ENCODE data around the gene CDH4.

CDH4 gene

DNA sequence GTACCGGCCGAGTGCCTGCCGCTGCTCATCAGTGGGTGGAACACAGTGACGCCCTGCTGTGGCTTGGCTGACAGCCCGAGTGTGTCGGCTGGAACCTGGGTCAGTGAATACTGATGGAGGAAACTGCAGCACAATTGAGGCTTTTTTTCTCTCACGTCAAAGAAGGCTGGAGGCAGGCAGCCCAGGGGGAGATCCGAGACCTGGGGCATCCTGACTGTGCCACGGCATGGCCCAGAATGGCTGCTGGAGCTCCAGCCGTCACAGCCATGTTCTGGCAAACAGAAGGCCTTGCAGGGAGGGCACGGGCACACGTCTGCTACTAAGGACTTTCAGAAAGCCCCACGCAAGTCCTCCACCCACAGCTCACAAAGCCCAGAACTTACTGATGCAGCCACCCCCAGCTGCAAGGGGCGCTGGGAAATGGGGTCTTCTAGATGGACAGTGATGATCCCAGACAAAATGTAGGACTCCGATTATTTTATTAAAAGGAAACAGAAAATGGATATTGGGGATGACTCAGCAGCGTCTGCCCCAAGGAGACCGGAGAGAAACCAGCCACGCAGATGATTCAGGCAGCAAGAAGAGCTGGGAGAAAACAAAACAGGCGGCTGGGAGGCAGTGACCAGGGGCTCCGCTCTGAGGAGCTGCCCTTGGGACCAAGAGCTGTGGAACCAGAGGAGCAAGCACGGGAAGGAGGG, 673.6 kb downstream of the CDH4 start:
- Histone ChIP-seq H3K4me2 (ENCODE audit: insufficient read depth, low read length) (no peak overlapping the region), H3K4me1 (ENCODE audit: insufficient read depth, low read length) (no peaks in the 10 kb centered on the region), H3K27me3 (ENCODE audit: insufficient read depth, low read length, poor library complexity) (no peaks in the 10 kb centered on the region), H3K79me2 (ENCODE audit: insufficient read depth, low read length) (no peaks in the 10 kb centered on the region), H2AFZ (ENCODE audit: low read depth, low read length) (no peak overlapping the region), H3K36me3 (ENCODE audit: insufficient read depth, low read length) (no peaks in the 10 kb centered on the region), H4K20me1 (ENCODE audit: insufficient read depth, low read length) (peaks cover 6% of the 10 kb centered on the region; the same call in 1 of the 2 replicates), H3K27ac (ENCODE audit: low read length) (no peak overlapping the region), H3K9me3 (ENCODE audit: insufficient read depth, low read length, severe bottlenecking) (no peaks in the 10 kb centered on the region), H3K4me3 (ENCODE audit: low read depth in 1 of 2, low read length in 2 of 2) (no peak overlapping the region), H3K9ac (ENCODE audit: low read depth, low read length) (no peak overlapping the region)
- DNase-seq (no peak), ATAC-seq (ENCODE audit: insufficient read depth, low read depth) (no peak)
- no peak for TF ChIP-seq CTCF (IDR thresholded peaks at IDR 0.05; ENCODE audit: borderline replicate concordance, extremely low read depth, low read length, poor library complexity, severe bottlenecking)
- no peak for TF ChIP-seq EZH2 (IDR thresholded peaks at IDR 0.05; ENCODE audit: borderline replicate concordance, low read depth, low read length, severe bottlenecking)

- H3K4me3 ChIP-seq (ENCODE audit: low read depth in 1 of 2, low read length in 2 of 2) = no peak overlapping the region
- ATAC-seq (ENCODE audit: insufficient read depth, low read depth) (no peak), DNase-seq (no peak)
- no peak overlapping the region for H3K27ac ChIP-seq (ENCODE audit: low read length)
- no peak overlapping the region for H3K4me2 ChIP-seq (ENCODE audit: insufficient read depth, low read length)
- no peak overlapping the region for H2AFZ ChIP-seq (ENCODE audit: low read depth, low read length)
- no peaks in the 10 kb centered on the region for H3K79me2 ChIP-seq (ENCODE audit: insufficient read depth, low read length)
- no peak overlapping the region for H3K9ac ChIP-seq (ENCODE audit: low read depth, low read length)
- TF ChIP-seq EZH2 (IDR thresholded peaks at IDR 0.05; ENCODE audit: borderline replicate concordance, low read depth, low read length, severe bottlenecking) (no peak), CTCF (IDR thresholded peaks at IDR 0.05; ENCODE audit: borderline replicate concordance, extremely low read depth, low read length, poor library complexity, severe bottlenecking) (no peak)
- no peaks in the 10 kb centered on the region for H3K9me3 ChIP-seq (ENCODE audit: insufficient read depth, low read length, severe bottlenecking)
- no peaks in the 10 kb centered on the region for H3K27me3 ChIP-seq (ENCODE audit: insufficient read depth, low read length, poor library complexity)
- H3K4me1 ChIP-seq (ENCODE audit: insufficient read depth, low read length) = no peaks in the 10 kb centered on the region
- H3K36me3 ChIP-seq (ENCODE audit: insufficient read depth, low read length) = no peaks in the 10 kb centered on the region
- peaks cover 6% of the 10 kb centered on the region; the same call in 1 of the 2 replicates for H4K20me1 ChIP-seq (ENCODE audit: insufficient read depth, low read length)
These were observed 674.2 kb downstream of the CDH4 start for GRCh38 chr20:61926253-61926613.

DNA sequence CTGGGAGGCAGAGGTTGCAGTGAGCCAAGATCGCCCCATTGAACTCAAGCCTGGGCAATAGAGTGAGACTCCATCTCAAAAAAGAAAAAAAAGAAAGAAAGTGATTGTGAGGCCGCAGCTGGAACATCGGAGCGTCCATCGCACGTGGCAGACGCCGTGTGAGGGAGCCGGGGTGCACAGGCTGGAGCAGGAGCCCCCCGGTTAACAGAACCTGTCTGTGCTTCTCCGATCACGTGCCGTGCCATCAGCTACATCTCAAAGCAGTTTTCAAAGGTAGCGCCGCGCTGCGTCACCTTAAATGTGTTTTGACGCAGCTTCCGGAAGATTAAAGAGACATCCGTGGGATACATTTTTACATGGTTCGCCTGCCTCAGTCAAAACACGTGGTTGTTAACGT, 674.7 kb downstream of the CDH4 start:
- Histone ChIP-seq H3K4me2 (ENCODE audit: insufficient read depth, low read length) (no peak overlapping the region), H3K4me3 (ENCODE audit: low read depth in 1 of 2, low read length in 2 of 2) (no peak overlapping the region), H3K4me1 (ENCODE audit: insufficient read depth, low read length) (no peaks in the 10 kb centered on the region), H3K27me3 (ENCODE audit: insufficient read depth, low read length, poor library complexity) (no peaks in the 10 kb centered on the region), H3K27ac (ENCODE audit: low read length) (no peak overlapping the region), H2AFZ (ENCODE audit: low read depth, low read length) (no peak overlapping the region), H4K20me1 (ENCODE audit: insufficient read depth, low read length) (peaks cover 6% of the 10 kb centered on the region; the same call in 1 of the 2 replicates), H3K36me3 (ENCODE audit: insufficient read depth, low read length) (no peaks in the 10 kb centered on the region), H3K9me3 (ENCODE audit: insufficient read depth, low read length, severe bottlenecking) (no peaks in the 10 kb centered on the region), H3K79me2 (ENCODE audit: insufficient read depth, low read length) (no peaks in the 10 kb centered on the region), H3K9ac (ENCODE audit: low read depth, low read length) (no peak overlapping the region)
- no peak for ATAC-seq (ENCODE audit: insufficient read depth, low read depth)
- no peak for DNase-seq
- no peak for TF ChIP-seq EZH2 (IDR thresholded peaks at IDR 0.05; ENCODE audit: borderline replicate concordance, low read depth, low read length, severe bottlenecking)
- TF ChIP-seq CTCF (IDR thresholded peaks at IDR 0.05; ENCODE audit: borderline replicate concordance, extremely low read depth, low read length, poor library complexity, severe bottlenecking) = no peak
